ENCODE measurements around the gene SLC25A17.
"Not testable (repeated sequence)": the region's sequence is repeated elsewhere in the genome, so short reads cannot be mapped to it uniquely, and the experiment has no call there.

SLC25A17 gene

DNA sequence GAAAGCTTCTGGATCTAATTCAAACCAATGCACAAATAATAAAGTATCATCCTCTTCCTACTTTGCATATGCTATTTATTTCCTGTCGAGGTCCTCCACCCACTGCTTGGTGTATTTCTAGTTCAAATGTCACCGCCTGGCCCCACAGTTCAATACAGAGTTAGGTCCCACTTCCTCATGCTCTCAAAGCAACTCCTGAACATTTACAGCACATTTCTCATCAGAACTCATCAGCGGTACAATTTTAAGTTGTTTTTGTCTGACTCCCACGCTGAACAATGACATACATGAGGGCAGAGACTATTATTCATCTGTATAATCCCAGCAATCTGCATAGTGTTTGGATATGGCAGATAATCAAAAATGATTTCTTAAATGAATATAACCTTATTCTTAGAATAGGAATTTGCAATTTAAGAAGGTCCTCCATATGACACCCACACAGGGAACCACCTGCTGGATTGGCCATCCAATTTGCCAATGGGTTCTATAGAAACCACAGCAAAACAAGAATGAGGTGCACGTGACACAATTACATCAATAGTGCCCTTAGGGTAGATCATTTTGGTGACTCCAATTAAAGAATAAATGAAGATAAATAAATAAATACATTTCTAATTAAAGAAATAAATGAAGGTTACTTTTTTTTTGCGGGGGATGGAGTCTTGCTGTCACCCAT, 54.2 kb downstream of the SLC25A17 start:
- no peak overlapping the region for H2AFZ ChIP-seq (ENCODE audit: low read depth, low read length)
- no peaks in the 10 kb centered on the region for H3K9me3 ChIP-seq (ENCODE audit: low read length)
- no peaks in the 10 kb centered on the region for H3K27me3 ChIP-seq (ENCODE audit: insufficient read depth, low read length)
- H3K36me3 ChIP-seq (ENCODE audit: insufficient read depth, low read length), result peaks cover 8% of the 10 kb centered on the region
- H3K4me3 ChIP-seq (ENCODE audit: low read length), result no peak overlapping the region
- no peaks in the 10 kb centered on the region for H3K4me1 ChIP-seq (ENCODE audit: insufficient read depth, low read length)

DNA sequence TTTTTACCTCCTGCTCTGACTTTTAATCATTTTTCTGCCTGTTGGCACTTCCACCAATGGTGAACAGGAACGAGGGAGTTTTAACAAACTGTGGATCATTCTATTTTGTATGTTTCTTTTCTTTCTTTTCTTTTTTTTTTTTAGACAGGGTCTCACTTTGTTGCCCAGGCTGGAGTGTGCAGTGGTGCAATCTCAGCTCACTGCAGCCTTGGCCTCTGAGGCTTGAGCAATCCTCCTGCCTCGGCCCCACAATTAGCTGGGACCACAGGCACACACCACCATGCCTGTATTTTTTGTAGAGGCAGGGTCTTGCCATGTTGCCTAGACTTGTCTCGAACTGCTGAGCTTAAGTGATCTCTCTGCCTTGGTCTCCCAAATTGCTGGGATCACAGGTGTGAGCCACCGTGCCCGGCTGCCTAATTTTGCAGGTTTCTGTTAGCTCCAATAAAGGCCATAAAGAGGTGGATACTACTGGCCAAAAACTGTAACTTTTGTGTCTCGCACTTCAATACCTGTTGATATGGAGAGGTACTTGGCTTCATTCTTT, 59.8 kb downstream of the SLC25A17 start:
- Histone ChIP-seq H3K4me1 (ENCODE audit: insufficient read depth, low read length) (no peaks in the 10 kb centered on the region), H3K9me3 (ENCODE audit: low read length) (no peaks in the 10 kb centered on the region), H2AFZ (ENCODE audit: low read depth, low read length) (no peak overlapping the region), H3K36me3 (ENCODE audit: insufficient read depth, low read length) (no peaks in the 10 kb centered on the region), H3K4me3 (ENCODE audit: low read length) (no peak overlapping the region), H3K27me3 (ENCODE audit: insufficient read depth, low read length) (no peaks in the 10 kb centered on the region)

DNA sequence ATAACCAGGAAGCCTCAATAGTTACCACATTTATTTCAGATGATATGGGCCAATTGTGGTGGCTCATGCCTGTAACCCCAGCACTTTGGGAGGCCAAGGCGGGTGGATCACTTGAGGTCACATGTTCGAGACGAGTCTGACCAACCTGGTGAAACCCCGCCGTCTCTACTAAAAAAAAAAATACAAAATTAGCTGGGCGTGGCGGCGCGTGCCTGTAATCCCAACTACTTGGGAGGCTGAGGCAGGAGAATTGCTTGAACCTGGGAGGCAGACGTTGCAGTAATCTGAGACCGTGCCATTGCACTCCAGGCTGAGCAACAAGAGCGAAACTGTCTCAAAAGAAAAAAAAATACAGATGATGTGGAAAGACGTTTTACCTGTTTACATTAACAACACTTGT, 60.3 kb downstream of the SLC25A17 start:
- not testable (repeated sequence) for H2AFZ ChIP-seq (ENCODE audit: low read depth, low read length); H3K9me3 ChIP-seq (ENCODE audit: low read length); H3K36me3 ChIP-seq (ENCODE audit: insufficient read depth, low read length); H3K4me3 ChIP-seq (ENCODE audit: low read length); H3K27me3 ChIP-seq (ENCODE audit: insufficient read depth, low read length); H3K4me1 ChIP-seq (ENCODE audit: insufficient read depth, low read length)

DNA sequence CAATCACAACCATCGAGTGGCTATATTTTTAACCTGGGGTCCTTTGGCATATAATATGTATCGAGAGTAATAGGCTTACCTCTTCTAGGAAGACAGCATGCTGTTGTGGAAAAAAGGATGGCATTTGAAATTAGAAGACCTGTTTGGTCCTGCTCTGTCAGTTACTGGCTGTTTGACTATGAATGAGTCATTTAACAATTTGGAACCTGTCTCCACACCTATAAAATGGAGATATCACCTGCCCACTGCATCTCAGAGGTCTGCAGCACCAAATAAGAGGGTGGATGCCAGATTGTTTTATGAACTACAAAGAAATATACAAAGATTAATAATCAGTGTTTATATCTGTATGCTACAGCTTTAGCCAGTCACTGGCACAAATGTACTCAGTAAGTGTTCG, 60.8 kb downstream of the SLC25A17 start:
- Histone ChIP-seq H3K4me1 (ENCODE audit: insufficient read depth, low read length) (no peaks in the 10 kb centered on the region), H3K36me3 (ENCODE audit: insufficient read depth, low read length) (no peaks in the 10 kb centered on the region), H3K9me3 (ENCODE audit: low read length) (no peaks in the 10 kb centered on the region), H2AFZ (ENCODE audit: low read depth, low read length) (no peak overlapping the region), H3K4me3 (ENCODE audit: low read length) (no peak overlapping the region), H3K27me3 (ENCODE audit: insufficient read depth, low read length) (no peaks in the 10 kb centered on the region)

DNA sequence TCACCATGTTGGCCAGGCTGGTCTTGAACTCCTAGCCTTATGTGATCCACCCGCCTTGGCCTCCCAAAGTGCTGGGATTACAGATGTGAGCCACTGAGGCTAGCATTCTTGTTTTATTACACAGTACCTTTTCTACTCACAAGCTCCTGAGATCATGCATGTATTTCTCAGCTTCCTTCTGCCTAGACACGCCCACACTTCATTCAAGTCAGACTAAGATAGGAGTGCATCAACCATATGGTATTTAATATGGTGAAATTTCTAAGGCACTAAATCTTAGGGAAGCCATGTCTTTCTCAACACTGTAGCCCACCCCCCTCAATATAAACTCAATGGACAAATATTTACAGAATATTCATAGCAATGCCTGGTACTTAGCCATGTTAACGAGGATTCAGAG, 62.1 kb downstream of the SLC25A17 start:
- Histone ChIP-seq H2AFZ (ENCODE audit: low read depth, low read length) (no peak overlapping the region), H3K4me3 (ENCODE audit: low read length) (no peak overlapping the region), H3K9me3 (ENCODE audit: low read length) (no peaks in the 10 kb centered on the region), H3K36me3 (ENCODE audit: insufficient read depth, low read length) (no peaks in the 10 kb centered on the region), H3K27me3 (ENCODE audit: insufficient read depth, low read length) (no peaks in the 10 kb centered on the region), H3K4me1 (ENCODE audit: insufficient read depth, low read length) (no peaks in the 10 kb centered on the region)

DNA sequence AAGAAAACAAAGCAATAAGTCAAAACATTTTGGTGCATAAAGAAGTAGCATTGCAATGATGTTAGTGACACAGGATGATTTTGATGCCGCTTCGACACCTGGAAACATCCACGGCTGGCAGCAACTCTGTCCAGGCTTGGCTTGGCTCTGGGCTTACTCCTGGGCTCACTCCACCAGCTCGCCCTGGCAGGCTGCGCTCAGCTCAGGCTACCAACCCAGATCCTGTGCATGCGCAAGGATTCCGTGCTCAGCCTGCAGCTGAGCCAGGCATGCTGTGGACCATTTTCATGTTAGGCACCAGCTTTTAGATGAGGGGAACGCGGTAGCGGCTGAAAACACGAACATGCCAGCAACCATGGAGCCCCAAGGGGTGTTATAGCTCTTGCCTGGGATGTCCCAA, 66.0 kb downstream of the SLC25A17 start:
- Histone ChIP-seq H3K36me3 (ENCODE audit: insufficient read depth, low read length) (no peaks in the 10 kb centered on the region), H3K9me3 (ENCODE audit: low read length) (peaks cover 9% of the 10 kb centered on the region)

DNA sequence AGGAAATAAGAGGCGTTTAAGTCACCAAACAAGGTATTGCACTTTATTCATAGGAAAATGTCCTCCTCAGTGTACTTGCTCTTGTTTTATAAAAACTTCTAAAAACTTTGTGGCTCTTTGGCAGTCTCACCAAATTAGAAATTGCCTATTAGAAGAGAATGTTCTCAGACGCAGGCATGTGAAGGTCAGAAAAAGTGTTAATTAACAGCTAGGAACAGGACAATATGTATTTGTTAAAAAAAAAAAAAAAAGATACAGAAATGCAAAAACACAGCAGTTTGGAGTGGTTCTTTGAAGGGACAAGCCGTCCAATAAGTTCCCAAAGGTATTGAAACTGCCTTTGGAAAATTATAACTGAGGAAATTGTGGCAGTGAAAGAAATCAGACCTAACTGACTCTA, 67.9 kb downstream of the SLC25A17 start:
- Histone ChIP-seq H3K27me3 (ENCODE audit: insufficient read depth, low read length) (no peaks in the 10 kb centered on the region), H2AFZ (ENCODE audit: low read depth, low read length) (no peak overlapping the region), H3K4me3 (ENCODE audit: low read length) (no peak overlapping the region), H3K36me3 (ENCODE audit: insufficient read depth, low read length) (no peaks in the 10 kb centered on the region), H3K4me1 (ENCODE audit: insufficient read depth, low read length) (no peaks in the 10 kb centered on the region), H3K9me3 (ENCODE audit: low read length) (peaks cover 12% of the 10 kb centered on the region)

More for the DNA sequence above, 66.0 kb downstream of the SLC25A17 start:
- Histone ChIP-seq H3K4me1 (ENCODE audit: insufficient read depth, low read length) (no peaks in the 10 kb centered on the region), H2AFZ (ENCODE audit: low read depth, low read length) (no peak overlapping the region), H3K4me3 (ENCODE audit: low read length) (no peak overlapping the region), H3K27me3 (ENCODE audit: insufficient read depth, low read length) (no peaks in the 10 kb centered on the region)

DNA sequence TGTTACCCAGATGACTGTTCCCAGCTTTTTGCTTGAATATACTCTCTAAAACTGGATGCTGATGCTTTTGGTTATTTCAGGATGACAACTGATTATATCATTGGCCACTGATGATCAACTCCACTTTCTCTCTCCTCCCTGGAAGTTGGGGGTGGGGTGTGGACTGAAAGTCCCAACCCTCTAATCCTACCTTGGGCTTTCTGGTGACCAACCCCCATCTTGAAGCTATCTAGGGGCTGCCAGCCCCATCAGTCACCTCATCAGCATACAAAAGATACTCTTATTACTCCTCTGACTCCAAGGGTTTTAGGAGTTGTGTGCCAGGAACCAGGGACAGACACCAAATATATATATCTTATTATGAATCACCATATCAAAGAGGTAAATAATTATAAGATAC, 69.3 kb downstream of the SLC25A17 start:
- H3K9me3 ChIP-seq (ENCODE audit: low read length), result peaks cover 12% of the 10 kb centered on the region
- no peaks in the 10 kb centered on the region for H3K36me3 ChIP-seq (ENCODE audit: insufficient read depth, low read length)
- H2AFZ ChIP-seq (ENCODE audit: low read depth, low read length), result no peak overlapping the region
- H3K4me3 ChIP-seq (ENCODE audit: low read length), result no peak overlapping the region
- no peaks in the 10 kb centered on the region for H3K27me3 ChIP-seq (ENCODE audit: insufficient read depth, low read length)
- H3K4me1 ChIP-seq (ENCODE audit: insufficient read depth, low read length), result no peaks in the 10 kb centered on the region

DNA sequence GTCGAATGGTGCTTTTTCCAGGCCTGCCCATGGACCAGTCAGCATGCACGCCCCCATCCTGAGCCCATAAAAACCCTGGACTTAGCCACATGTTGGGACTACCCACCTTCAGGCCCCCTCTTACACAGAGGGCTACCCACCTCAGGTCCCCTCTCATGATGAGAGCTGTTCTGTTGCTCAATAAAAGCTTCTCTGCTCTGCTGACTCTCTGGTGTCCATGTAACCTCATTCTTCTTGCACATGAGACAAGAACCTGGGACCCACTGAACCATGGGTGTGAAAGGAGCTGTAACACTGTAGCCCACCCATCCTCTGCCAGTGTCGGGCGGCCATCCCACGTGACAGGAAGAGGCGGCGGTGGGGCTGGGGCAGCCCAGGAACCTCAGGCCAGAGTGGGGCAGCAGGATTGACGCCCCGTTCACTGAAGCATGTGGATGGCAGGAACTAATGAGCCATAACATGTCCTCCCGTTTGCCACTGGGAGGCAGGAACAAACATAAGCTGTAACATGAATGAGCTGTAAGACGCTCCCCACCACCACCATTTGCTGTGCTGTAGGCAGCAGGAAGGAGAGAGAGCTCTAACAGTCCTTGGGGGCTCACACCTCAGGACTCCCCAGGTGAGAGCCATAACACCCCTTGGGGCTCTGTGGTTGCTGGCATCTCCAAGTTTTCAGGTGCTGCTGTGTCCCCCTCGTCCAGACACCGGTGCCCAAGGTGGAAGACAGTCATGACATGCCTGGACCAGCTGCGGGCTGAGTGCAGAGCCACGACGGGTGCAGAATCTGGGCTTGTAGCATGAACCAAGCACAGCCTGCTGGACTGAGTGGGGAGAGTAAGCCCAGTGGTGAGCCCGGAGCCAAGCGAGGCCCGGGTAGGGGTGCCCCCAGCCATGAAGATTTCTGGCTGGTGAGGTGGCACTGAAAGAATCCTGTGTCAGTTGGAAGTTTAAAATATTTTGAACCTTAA, 70.5 kb downstream of the SLC25A17 start:
- no peaks in the 10 kb centered on the region for H3K4me1 ChIP-seq (ENCODE audit: insufficient read depth, low read length)
- H3K36me3 ChIP-seq (ENCODE audit: insufficient read depth, low read length), result no peaks in the 10 kb centered on the region
- H3K27me3 ChIP-seq (ENCODE audit: insufficient read depth, low read length), result no peaks in the 10 kb centered on the region
- no peak overlapping the region for H3K4me3 ChIP-seq (ENCODE audit: low read length)
- peaks cover 12% of the 10 kb centered on the region for H3K9me3 ChIP-seq (ENCODE audit: low read length)
- H2AFZ ChIP-seq (ENCODE audit: low read depth, low read length), result no peak overlapping the region

DNA sequence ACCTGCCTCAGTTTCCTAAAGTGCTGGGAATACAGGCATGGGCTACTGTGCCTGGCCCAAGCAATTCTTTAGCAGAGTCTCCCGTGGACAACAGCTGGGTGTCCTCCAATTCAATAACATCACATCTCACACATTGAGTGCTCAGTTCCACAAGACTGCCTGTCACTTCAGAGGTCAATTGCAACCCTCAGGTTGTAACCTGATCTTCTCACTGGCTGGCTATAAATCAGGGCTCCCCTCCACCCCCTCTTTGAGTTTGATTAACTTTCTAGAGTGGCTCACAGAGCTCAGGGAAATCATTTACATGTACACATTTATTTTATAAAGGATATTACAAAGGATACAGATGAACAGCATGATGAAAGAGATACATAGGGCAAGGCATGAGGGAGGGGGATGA, 71.8 kb downstream of the SLC25A17 start:
- Histone ChIP-seq H3K4me1 (ENCODE audit: insufficient read depth, low read length) (no peaks in the 10 kb centered on the region), H3K9me3 (ENCODE audit: low read length) (peaks cover 12% of the 10 kb centered on the region)

DNA sequence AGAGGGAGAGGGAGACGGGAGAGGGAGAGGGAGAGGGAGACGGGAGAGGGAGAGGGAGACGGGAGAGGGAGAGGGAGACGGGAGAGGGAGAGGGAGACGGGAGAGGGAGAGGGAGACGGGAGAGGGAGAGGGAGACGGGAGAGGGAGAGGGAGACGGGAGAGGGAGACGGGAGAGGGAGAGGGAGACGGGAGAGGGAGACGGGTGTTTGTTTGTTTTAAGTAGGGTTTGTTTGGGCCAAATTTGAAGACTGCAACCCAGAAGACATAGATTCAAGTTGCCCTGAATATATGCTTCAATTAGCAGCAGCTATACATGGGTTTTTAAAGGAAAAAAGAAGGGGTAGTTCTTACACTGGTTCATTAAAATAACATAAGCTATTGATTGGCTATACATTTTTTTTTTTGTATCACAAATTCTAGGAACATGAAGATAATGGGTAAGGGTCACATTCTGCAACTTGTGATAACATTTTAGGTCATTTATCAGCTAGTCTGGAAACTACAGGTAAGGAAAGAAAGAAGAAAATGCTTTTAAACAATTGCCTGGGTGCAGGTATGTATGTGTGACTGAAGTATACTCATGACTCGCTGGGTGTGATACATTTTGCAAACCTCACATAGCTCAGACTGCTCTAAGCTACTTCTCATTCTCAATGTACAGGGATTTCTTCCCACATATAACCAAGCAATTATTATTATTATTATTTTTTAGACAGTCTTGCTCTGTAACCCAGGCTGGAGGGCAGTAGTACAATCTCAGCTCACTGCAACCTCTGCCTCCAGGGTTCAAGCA, 72.5 kb downstream of the SLC25A17 start:
- H2AFZ ChIP-seq (ENCODE audit: low read depth, low read length), result no peak overlapping the region
- no peaks in the 10 kb centered on the region for H3K4me1 ChIP-seq (ENCODE audit: insufficient read depth, low read length)
- no peaks in the 10 kb centered on the region for H3K27me3 ChIP-seq (ENCODE audit: insufficient read depth, low read length)
- H3K9me3 ChIP-seq (ENCODE audit: low read length), result peaks cover 12% of the 10 kb centered on the region
- no peaks in the 10 kb centered on the region for H3K36me3 ChIP-seq (ENCODE audit: insufficient read depth, low read length)
- H3K4me3 ChIP-seq (ENCODE audit: low read length), result no peak overlapping the region

More for the DNA sequence above, 71.8 kb downstream of the SLC25A17 start:
- Histone ChIP-seq H3K27me3 (ENCODE audit: insufficient read depth, low read length) (no peaks in the 10 kb centered on the region), H3K4me3 (ENCODE audit: low read length) (no peak overlapping the region), H2AFZ (ENCODE audit: low read depth, low read length) (no peak overlapping the region), H3K36me3 (ENCODE audit: insufficient read depth, low read length) (no peaks in the 10 kb centered on the region)

DNA sequence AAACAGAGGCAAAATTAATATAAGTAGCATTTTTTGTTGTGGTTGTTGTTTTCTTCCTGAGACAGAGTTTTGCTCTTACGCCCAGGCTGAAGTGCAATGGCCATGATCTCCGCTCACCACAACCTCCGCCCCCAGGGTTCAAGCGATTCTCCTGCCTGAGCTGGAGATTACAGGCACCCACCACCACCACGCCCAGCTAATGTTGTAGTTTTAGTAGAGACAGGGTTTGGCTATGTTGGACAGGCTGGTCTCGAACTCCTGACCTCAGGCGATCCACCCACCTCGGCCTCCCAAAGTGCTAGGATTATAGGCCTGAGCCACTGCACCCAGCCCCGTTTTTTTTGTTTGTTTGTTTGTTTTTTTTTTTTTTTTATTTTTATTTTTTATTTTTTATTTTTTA, 75.4 kb downstream of the SLC25A17 start:
- Histone ChIP-seq H3K4me3 (ENCODE audit: low read length) (no peak overlapping the region), H3K27me3 (ENCODE audit: insufficient read depth, low read length) (no peaks in the 10 kb centered on the region), H3K9me3 (ENCODE audit: low read length) (peaks cover 9% of the 10 kb centered on the region), H2AFZ (ENCODE audit: low read depth, low read length) (no peak overlapping the region), H3K36me3 (ENCODE audit: insufficient read depth, low read length) (no peaks in the 10 kb centered on the region), H3K4me1 (ENCODE audit: insufficient read depth, low read length) (no peaks in the 10 kb centered on the region)

DNA sequence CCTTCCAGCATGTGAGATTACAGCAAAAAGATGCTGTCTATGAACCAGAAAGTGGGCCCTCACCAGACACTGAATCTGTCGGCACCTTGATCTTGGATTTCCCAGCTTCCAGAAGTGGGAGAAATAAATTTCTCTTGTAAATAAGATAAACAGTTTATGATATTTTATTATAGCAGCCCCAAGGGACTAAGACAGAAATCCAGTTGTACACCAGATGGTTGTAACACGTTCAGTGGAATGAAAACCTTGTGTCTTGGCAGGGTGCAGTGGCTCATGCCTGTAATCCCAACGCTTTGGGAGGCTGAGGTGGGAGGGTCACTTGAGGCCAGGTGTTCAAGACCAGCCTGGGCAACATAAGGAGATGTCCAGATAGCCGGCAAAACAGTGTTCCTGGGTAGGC, 78.0 kb downstream of the SLC25A17 start:
- Histone ChIP-seq H2AFZ (ENCODE audit: low read depth, low read length) (no peak overlapping the region), H3K9me3 (ENCODE audit: low read length) (no peaks in the 10 kb centered on the region), H3K36me3 (ENCODE audit: insufficient read depth, low read length) (no peaks in the 10 kb centered on the region), H3K27me3 (ENCODE audit: insufficient read depth, low read length) (no peaks in the 10 kb centered on the region), H3K4me1 (ENCODE audit: insufficient read depth, low read length) (no peaks in the 10 kb centered on the region), H3K4me3 (ENCODE audit: low read length) (no peak overlapping the region)
